Measurements from ENCODE around the gene HBE1.

DNA sequence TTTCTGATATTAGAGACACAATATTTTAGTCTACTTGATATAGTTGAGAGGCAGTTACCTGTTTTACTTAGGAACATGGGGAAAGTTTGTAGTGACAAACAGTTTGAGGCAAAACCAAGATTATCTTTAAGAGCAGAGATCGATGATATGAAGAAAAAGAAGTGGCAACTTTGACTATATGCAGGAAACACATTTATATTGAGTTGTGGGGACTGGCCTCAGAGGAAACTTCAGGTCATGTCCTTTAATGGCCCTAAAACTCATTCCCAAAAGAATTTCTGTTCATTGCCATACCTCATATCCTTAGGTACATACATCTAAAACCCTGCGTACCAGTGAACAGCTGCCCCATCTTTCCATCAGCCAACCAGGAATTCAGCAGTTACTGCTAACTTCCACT is 24.6 kb downstream of the HBE1 start:
- TF ChIP-seq CBX3 (IDR thresholded peaks at IDR 0.05; ENCODE audit: borderline replicate concordance, low read depth) (no peak), RUNX3 (IDR thresholded peaks at IDR 0.05; ENCODE audit: low read length) (no peak), TCF12 (IDR thresholded peaks at IDR 0.05; ENCODE audit: low read depth, low read length) (no peak), TBL1XR1 (IDR thresholded peaks at IDR 0.05; ENCODE audit: low read depth, low read length) (no peak), BACH1 (IDR thresholded peaks at IDR 0.05; ENCODE audit: borderline replicate concordance) (no peak), POU2F2 (IDR thresholded peaks at IDR 0.05; ENCODE audit: borderline replicate concordance, low read depth, low read length) (no peak), ZNF24 (IDR thresholded peaks at IDR 0.05) (no peak), SREBF2 (IDR thresholded peaks at IDR 0.05; ENCODE audit: low read length) (no peak), EZH2 (IDR thresholded peaks at IDR 0.05; ENCODE audit: borderline replicate concordance, control insufficient read depth, low read depth, low read length) (no peak), HDAC2 (IDR thresholded peaks at IDR 0.05) (no peak)
- TF ChIP-seq, protein P1, sequence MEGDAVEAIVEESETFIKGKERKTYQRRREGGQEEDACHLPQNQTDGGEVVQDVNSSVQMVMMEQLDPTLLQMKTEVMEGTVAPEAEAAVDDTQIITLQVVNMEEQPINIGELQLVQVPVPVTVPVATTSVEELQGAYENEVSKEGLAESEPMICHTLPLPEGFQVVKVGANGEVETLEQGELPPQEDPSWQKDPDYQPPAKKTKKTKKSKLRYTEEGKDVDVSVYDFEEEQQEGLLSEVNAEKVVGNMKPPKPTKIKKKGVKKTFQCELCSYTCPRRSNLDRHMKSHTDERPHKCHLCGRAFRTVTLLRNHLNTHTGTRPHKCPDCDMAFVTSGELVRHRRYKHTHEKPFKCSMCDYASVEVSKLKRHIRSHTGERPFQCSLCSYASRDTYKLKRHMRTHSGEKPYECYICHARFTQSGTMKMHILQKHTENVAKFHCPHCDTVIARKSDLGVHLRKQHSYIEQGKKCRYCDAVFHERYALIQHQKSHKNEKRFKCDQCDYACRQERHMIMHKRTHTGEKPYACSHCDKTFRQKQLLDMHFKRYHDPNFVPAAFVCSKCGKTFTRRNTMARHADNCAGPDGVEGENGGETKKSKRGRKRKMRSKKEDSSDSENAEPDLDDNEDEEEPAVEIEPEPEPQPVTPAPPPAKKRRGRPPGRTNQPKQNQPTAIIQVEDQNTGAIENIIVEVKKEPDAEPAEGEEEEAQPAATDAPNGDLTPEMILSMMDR (IDR thresholded peaks at IDR 0.05 in 2 of 3, conservative IDR thresholded peaks at IDR 0.05 in 1 of 3; ENCODE audit: control insufficient read depth in 2 of 3, extremely low read depth in 1 of 3, insufficient read depth in 1 of 3, low read depth in 3 of 3, low read length in 3 of 3): no peak
- TF ChIP-seq, protein P2, sequence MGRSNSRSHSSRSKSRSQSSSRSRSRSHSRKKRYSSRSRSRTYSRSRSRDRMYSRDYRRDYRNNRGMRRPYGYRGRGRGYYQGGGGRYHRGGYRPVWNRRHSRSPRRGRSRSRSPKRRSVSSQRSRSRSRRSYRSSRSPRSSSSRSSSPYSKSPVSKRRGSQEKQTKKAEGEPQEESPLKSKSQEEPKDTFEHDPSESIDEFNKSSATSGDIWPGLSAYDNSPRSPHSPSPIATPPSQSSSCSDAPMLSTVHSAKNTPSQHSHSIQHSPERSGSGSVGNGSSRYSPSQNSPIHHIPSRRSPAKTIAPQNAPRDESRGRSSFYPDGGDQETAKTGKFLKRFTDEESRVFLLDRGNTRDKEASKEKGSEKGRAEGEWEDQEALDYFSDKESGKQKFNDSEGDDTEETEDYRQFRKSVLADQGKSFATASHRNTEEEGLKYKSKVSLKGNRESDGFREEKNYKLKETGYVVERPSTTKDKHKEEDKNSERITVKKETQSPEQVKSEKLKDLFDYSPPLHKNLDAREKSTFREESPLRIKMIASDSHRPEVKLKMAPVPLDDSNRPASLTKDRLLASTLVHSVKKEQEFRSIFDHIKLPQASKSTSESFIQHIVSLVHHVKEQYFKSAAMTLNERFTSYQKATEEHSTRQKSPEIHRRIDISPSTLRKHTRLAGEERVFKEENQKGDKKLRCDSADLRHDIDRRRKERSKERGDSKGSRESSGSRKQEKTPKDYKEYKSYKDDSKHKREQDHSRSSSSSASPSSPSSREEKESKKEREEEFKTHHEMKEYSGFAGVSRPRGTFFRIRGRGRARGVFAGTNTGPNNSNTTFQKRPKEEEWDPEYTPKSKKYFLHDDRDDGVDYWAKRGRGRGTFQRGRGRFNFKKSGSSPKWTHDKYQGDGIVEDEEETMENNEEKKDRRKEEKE (IDR thresholded peaks at IDR 0.05): no peak
- TF ChIP-seq, protein P3, sequence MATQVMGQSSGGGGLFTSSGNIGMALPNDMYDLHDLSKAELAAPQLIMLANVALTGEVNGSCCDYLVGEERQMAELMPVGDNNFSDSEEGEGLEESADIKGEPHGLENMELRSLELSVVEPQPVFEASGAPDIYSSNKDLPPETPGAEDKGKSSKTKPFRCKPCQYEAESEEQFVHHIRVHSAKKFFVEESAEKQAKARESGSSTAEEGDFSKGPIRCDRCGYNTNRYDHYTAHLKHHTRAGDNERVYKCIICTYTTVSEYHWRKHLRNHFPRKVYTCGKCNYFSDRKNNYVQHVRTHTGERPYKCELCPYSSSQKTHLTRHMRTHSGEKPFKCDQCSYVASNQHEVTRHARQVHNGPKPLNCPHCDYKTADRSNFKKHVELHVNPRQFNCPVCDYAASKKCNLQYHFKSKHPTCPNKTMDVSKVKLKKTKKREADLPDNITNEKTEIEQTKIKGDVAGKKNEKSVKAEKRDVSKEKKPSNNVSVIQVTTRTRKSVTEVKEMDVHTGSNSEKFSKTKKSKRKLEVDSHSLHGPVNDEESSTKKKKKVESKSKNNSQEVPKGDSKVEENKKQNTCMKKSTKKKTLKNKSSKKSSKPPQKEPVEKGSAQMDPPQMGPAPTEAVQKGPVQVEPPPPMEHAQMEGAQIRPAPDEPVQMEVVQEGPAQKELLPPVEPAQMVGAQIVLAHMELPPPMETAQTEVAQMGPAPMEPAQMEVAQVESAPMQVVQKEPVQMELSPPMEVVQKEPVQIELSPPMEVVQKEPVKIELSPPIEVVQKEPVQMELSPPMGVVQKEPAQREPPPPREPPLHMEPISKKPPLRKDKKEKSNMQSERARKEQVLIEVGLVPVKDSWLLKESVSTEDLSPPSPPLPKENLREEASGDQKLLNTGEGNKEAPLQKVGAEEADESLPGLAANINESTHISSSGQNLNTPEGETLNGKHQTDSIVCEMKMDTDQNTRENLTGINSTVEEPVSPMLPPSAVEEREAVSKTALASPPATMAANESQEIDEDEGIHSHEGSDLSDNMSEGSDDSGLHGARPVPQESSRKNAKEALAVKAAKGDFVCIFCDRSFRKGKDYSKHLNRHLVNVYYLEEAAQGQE (IDR thresholded peaks at IDR 0.05; ENCODE audit: low read depth, low read length): no peak
- TF ChIP-seq, protein P4, sequence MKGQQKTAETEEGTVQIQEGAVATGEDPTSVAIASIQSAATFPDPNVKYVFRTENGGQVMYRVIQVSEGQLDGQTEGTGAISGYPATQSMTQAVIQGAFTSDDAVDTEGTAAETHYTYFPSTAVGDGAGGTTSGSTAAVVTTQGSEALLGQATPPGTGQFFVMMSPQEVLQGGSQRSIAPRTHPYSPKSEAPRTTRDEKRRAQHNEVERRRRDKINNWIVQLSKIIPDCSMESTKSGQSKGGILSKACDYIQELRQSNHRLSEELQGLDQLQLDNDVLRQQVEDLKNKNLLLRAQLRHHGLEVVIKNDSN (IDR thresholded peaks at IDR 0.05; ENCODE audit: borderline replicate concordance, extremely low read length, insufficient read depth, low read depth, low read length): no peak
